ENCODE results near the gene UCKL1.

DNA sequence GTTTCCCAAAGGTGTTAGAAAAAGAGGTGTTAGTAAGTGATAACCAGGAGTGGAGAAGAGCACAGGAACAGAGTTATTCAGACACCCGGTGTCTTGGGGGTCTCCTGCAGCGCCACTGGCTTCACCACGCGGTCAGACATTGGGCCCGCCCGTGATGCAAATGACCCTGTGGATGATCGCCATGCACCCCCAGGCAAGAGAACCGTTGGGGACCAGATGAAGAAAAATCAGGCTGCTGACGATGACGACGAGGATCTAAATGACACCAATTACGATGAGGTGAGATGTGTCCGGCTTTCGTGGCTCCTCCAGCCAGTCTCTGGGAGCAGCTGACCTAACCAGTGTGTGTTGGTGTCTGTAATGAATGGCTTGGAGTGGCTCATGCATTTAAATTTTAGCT, 26.7 kb upstream of the UCKL1 start:
- TF ChIP-seq, protein P1, sequence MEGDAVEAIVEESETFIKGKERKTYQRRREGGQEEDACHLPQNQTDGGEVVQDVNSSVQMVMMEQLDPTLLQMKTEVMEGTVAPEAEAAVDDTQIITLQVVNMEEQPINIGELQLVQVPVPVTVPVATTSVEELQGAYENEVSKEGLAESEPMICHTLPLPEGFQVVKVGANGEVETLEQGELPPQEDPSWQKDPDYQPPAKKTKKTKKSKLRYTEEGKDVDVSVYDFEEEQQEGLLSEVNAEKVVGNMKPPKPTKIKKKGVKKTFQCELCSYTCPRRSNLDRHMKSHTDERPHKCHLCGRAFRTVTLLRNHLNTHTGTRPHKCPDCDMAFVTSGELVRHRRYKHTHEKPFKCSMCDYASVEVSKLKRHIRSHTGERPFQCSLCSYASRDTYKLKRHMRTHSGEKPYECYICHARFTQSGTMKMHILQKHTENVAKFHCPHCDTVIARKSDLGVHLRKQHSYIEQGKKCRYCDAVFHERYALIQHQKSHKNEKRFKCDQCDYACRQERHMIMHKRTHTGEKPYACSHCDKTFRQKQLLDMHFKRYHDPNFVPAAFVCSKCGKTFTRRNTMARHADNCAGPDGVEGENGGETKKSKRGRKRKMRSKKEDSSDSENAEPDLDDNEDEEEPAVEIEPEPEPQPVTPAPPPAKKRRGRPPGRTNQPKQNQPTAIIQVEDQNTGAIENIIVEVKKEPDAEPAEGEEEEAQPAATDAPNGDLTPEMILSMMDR (conservative IDR thresholded peaks at IDR 0.05; ENCODE audit: low read length): no peak
- TF ChIP-seq EZH2phosphoT487 (IDR thresholded peaks at IDR 0.05; ENCODE audit: borderline replicate concordance): no peak
